HEK293 (cell line): ENCODE data around the gene CTH.

Experiments
- BCL11A ChIP-seq: fragments of 450-650 bp; formaldehyde crosslinking; IDR thresholded peaks from 2 replicates; pipeline ENCODE4 v1.5.1; 2016; ENCODE audit warnings: low read depth, missing biosample characterization, missing genetic modification characterization
- EGR2 ChIP-seq: fragments of 450-650 bp; formaldehyde crosslinking; IDR thresholded peaks from 2 replicates; pipeline ENCODE4 v1.5.1; 2016; ENCODE audit warnings: low read depth, missing biosample characterization, missing genetic modification characterization
- GLIS1 ChIP-seq: fragments of 450-650 bp; formaldehyde crosslinking; IDR thresholded peaks from 2 replicates; pipeline ENCODE4 v1.5.1; 2016; ENCODE audit warnings: missing biosample characterization, missing genetic modification characterization
- KLF9 ChIP-seq: fragments of 450-650 bp; formaldehyde crosslinking; IDR thresholded peaks from 2 replicates; pipeline ENCODE4 v1.5.1; 2016; ENCODE audit warnings: missing biosample characterization, missing genetic modification characterization, low read depth
- MYNN ChIP-seq: fragments of 450-650 bp; formaldehyde crosslinking; IDR thresholded peaks from 2 replicates; pipeline ENCODE4 v1.5.1; 2016; ENCODE audit warnings: missing biosample characterization, missing genetic modification characterization, borderline replicate concordance
- RBAK ChIP-seq: fragments of 450-650 bp; formaldehyde crosslinking; IDR thresholded peaks from 2 replicates; pipeline ENCODE4 v1.5.1; 2016; ENCODE audit warnings: missing biosample characterization, missing genetic modification characterization
- SALL2 ChIP-seq: fragments of 450-650 bp; formaldehyde crosslinking; IDR thresholded peaks from 2 replicates; pipeline ENCODE4 v1.5.0; 2017; ENCODE audit warnings: missing biosample characterization, mild to moderate bottlenecking, missing genetic modification characterization, borderline replicate concordance
- SP2 ChIP-seq: fragments of 450-650 bp; formaldehyde crosslinking; IDR thresholded peaks from 2 replicates; pipeline ENCODE4 v1.5.1; 2016; ENCODE audit warnings: missing biosample characterization, missing genetic modification characterization
- ZBTB10 ChIP-seq: fragments of 450-650 bp; formaldehyde crosslinking; IDR thresholded peaks from 2 replicates; pipeline ENCODE4 v1.5.1; 2016; ENCODE audit warnings: missing biosample characterization, missing genetic modification characterization
- ZBTB7A ChIP-seq: fragments of 450-650 bp; formaldehyde crosslinking; IDR thresholded peaks from 2 replicates; pipeline ENCODE4 v1.5.1; 2016; ENCODE audit warnings: low read depth, missing biosample characterization, missing genetic modification characterization
- ZBTB8A ChIP-seq: fragments of 450-650 bp; formaldehyde crosslinking; IDR thresholded peaks from 2 replicates; pipeline ENCODE4 v1.5.1; 2016; ENCODE audit warnings: missing biosample characterization, missing genetic modification characterization
- ZEB2 ChIP-seq: fragments of 450-650 bp; formaldehyde crosslinking; IDR thresholded peaks from 2 replicates; pipeline ENCODE4 v1.5.1; 2016; ENCODE audit warnings: missing biosample characterization, missing genetic modification characterization
- ZNF140 ChIP-seq: fragments of 450-650 bp; formaldehyde crosslinking; IDR thresholded peaks from 2 replicates; pipeline ENCODE4 v1.5.1; 2016; ENCODE audit warnings: missing biosample characterization, missing genetic modification characterization
- ZNF18 ChIP-seq: fragments of 450-650 bp; formaldehyde crosslinking; IDR thresholded peaks from 2 replicates; pipeline ENCODE4 v1.5.1; 2016; ENCODE audit warnings: missing biosample characterization, missing genetic modification characterization
- ZNF2 ChIP-seq: fragments of 450-650 bp; formaldehyde crosslinking; IDR thresholded peaks from 2 replicates; pipeline ENCODE4 v1.5.1; 2016; ENCODE audit warnings: missing biosample characterization, missing genetic modification characterization
- ZNF24 ChIP-seq: fragments of 450-650 bp; formaldehyde crosslinking; IDR thresholded peaks from 2 replicates; pipeline ENCODE4 v1.5.1; 2016; ENCODE audit warnings: missing biosample characterization, missing genetic modification characterization
- ZNF280C ChIP-seq: fragments of 450-650 bp; formaldehyde crosslinking; IDR thresholded peaks from 2 replicates; pipeline ENCODE4 v1.5.1; 2016; ENCODE audit warnings: missing biosample characterization, missing genetic modification characterization
- ZNF324 ChIP-seq: fragments of 450-650 bp; formaldehyde crosslinking; IDR thresholded peaks from 2 replicates; pipeline ENCODE4 v1.5.1; 2016; ENCODE audit warnings: missing biosample characterization, missing genetic modification characterization
- ZNF341 ChIP-seq: fragments of 450-650 bp; formaldehyde crosslinking; IDR thresholded peaks from 2 replicates; pipeline ENCODE4; 2016; ENCODE audit warnings: low read depth, missing biosample characterization, missing genetic modification characterization
- ZNF394 ChIP-seq: fragments of 450-650 bp; formaldehyde crosslinking; IDR thresholded peaks from 2 replicates; pipeline ENCODE4 v1.5.1; 2016; ENCODE audit warnings: missing biosample characterization, missing genetic modification characterization, mild to moderate bottlenecking, moderate library complexity, borderline replicate concordance
- ZNF560 ChIP-seq: fragments of 450-650 bp; formaldehyde crosslinking; IDR thresholded peaks from 2 replicates; pipeline ENCODE4 v1.5.1; 2017; ENCODE audit warnings: missing biosample characterization, missing genetic modification characterization, borderline replicate concordance
- ZNF623 ChIP-seq: fragments of 450-650 bp; formaldehyde crosslinking; IDR thresholded peaks from 2 replicates; pipeline ENCODE4 v1.5.1; 2016; ENCODE audit warnings: missing biosample characterization, missing genetic modification characterization
- ZNF629 ChIP-seq: fragments of 450-650 bp; formaldehyde crosslinking; IDR thresholded peaks from 2 replicates; pipeline ENCODE4 v1.5.1; 2017; ENCODE audit warnings: missing biosample characterization, missing genetic modification characterization
- ZNF670 ChIP-seq: fragments of 450-650 bp; formaldehyde crosslinking; IDR thresholded peaks from 2 replicates; pipeline ENCODE4 v1.5.1; 2016; ENCODE audit warnings: missing biosample characterization, missing genetic modification characterization, low read depth
- ZSCAN16 ChIP-seq: fragments of 450-650 bp; formaldehyde crosslinking; IDR thresholded peaks from 2 replicates; pipeline ENCODE4 v1.5.1; 2016; ENCODE audit warnings: missing biosample characterization, missing genetic modification characterization
- ZSCAN30 ChIP-seq: fragments of 450-650 bp; IDR thresholded peaks from 2 replicates; pipeline ENCODE4 v1.5.1; 2018; ENCODE audit warnings: missing biosample characterization, mild to moderate bottlenecking, missing genetic modification characterization, moderate library complexity
- TF ChIP-seq, protein P1 (sequence below): fragments of 450-650 bp; formaldehyde crosslinking; IDR thresholded peaks from 2 replicates; pipeline ENCODE4 v1.5.1; 2016; ENCODE audit warnings: missing biosample characterization, missing genetic modification characterization, low read depth
- TF ChIP-seq, protein P2 (sequence below): fragments of 450-650 bp; formaldehyde crosslinking; optimal IDR thresholded peaks from 2 replicates; pipeline ENCODE3; 2016; ENCODE audit warnings: missing biosample characterization, mild to moderate bottlenecking, missing genetic modification characterization

The CTH gene

DNA sequence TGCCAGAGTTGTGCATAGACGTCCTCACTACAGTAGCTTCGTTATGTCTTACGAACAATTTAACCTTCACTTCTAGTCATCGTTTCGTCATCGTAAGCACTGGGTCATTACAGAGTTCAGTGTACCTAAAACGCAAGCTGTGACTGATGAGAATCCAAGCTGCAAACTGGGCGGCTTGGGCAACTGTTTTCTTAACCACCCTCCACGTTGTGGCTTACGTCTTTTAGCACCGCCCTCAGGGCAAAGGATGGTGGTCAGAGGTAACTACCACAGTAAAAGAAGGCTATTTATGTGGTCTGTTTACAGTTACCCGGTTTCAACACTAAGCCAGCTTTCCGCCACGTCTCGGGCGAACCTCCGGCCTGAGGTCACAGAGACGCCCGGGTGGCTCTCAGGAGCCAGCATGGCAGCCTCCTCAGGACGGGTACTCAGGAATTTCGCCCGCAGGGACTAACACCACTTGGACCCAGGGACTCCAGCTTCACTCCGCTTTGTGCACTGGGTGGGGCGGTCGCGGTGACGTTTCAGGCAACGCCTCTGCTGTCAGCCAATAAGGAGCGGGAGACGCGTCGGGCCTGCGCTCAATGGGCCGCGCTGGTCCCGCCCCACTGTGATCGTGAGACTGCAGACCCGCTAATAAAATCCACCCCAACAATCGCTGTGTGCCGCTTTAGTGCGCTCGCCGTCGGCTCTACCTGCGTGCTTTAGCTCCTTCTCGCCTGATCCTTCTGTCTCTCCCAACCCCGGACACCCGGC, at the start of gene CTH (continued):
- TF ChIP-seq ZNF324 (tag by site-specific recombination): no peak
- TF ChIP-seq KLF9 (tag by site-specific recombination): peak; percentile 57; the same call in 1 of the 2 replicates
- TF ChIP-seq ZNF18 (tag by site-specific recombination): peak; percentile 45; the same call in 1 of the 2 replicates
- no peak for TF ChIP-seq ZNF140 (tag by site-specific recombination)
- TF ChIP-seq ZNF2 (tag by site-specific recombination): no peak; the same call in 1 of the 2 replicates
- TF ChIP-seq ZSCAN16 (tag by site-specific recombination): peak; percentile 51; the same call in 1 of the 2 replicates
- peak; percentile 10; the same call in 1 of the 2 replicates for TF ChIP-seq ZBTB7A (tag by site-specific recombination)
- peak; percentile 96 for TF ChIP-seq ZNF629 (tag by site-specific recombination)
- peak; percentile 92 for TF ChIP-seq SP2
- TF ChIP-seq, protein P1, sequence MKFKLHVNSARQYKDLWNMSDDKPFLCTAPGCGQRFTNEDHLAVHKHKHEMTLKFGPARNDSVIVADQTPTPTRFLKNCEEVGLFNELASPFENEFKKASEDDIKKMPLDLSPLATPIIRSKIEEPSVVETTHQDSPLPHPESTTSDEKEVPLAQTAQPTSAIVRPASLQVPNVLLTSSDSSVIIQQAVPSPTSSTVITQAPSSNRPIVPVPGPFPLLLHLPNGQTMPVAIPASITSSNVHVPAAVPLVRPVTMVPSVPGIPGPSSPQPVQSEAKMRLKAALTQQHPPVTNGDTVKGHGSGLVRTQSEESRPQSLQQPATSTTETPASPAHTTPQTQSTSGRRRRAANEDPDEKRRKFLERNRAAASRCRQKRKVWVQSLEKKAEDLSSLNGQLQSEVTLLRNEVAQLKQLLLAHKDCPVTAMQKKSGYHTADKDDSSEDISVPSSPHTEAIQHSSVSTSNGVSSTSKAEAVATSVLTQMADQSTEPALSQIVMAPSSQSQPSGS (tag by site-specific recombination): peak; percentile 74
- no peak for TF ChIP-seq ZNF560 (tag by site-specific recombination)
- TF ChIP-seq ZNF280C: no peak
- no peak for TF ChIP-seq ZNF670 (tag by site-specific recombination)
- TF ChIP-seq ZSCAN30: peak; percentile 61
- TF ChIP-seq RBAK (tag by site-specific recombination): no peak
- no peak for TF ChIP-seq SALL2 (tag by site-specific recombination)
- peak; percentile 43 for TF ChIP-seq ZNF24
- peak; percentile 64 for TF ChIP-seq BCL11A (tag by site-specific recombination)
- peak; percentile 79 for TF ChIP-seq ZEB2 (tag by site-specific recombination)
- TF ChIP-seq EGR2 (tag by site-specific recombination): no peak
- peak; percentile 98 for TF ChIP-seq GLIS1 (tag by site-specific recombination)
- TF ChIP-seq ZNF394 (tag by site-specific recombination): peak; percentile 61
- TF ChIP-seq ZBTB10: peak; percentile 70
- TF ChIP-seq ZNF341 (tag by site-specific recombination): 0 out of 2 replicates have a peak, but pooled peaks have one; percentile 13
- peak; percentile 88 for TF ChIP-seq MYNN (tag by site-specific recombination)
- TF ChIP-seq, protein P2, sequence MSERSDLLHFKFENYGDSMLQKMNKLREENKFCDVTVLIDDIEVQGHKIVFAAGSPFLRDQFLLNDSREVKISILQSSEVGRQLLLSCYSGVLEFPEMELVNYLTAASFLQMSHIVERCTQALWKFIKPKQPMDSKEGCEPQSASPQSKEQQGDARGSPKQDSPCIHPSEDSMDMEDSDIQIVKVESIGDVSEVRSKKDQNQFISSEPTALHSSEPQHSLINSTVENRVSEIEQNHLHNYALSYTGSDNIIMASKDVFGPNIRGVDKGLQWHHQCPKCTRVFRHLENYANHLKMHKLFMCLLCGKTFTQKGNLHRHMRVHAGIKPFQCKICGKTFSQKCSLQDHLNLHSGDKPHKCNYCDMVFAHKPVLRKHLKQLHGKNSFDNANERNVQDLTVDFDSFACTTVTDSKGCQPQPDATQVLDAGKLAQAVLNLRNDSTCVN (tag by site-specific recombination): peak; percentile 73
- peak; percentile 93 for TF ChIP-seq ZBTB8A (tag by site-specific recombination)
- TF ChIP-seq ZNF623 (tag by site-specific recombination): no peak
